Inferior parietal cortex (tissue), 1 donor: Measurements from ENCODE around the gene MCEMP1.
"Not testable (repeated sequence)": the region's sequence is repeated elsewhere in the genome, so short reads cannot be mapped to it uniquely, and the experiment has no call there.

ENCODE experiments used
- DNase-seq: peaks from one replicate; pipeline ENCODE4 v3.0.0-alpha.2; 2016; ENCODE audit errors: extremely low spot score

Gene MCEMP1

GRCh38 chr19:7643629-7644549 is 33.0 kb upstream of the MCEMP1 start:
- DNase-seq, result not testable (repeated sequence)

DNA sequence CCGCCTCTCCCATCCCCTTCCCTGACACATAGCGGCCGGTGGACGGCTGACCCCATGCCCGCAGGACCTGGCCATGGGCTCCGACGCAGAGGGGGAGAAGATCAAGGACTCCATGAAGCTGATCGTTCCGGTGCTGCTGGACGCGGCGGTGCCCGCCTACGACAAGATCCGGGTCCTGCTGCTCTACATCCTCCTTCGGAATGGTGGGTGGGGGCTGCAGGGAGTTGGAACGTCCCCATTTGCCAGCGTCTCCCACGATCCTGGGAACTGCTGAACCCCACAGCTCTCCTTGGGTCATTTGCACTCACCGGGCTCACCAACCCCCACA is 32.4 kb upstream of the MCEMP1 start:
- no peak for DNase-seq

- DNase-seq, result no peak
These were observed 31.7 kb upstream of the MCEMP1 start for GRCh38 chr19:7645163-7645562.

- DNase-seq, result no peak
These were observed 31.0 kb upstream of the MCEMP1 start for GRCh38 chr19:7645656-7646425.

DNA sequence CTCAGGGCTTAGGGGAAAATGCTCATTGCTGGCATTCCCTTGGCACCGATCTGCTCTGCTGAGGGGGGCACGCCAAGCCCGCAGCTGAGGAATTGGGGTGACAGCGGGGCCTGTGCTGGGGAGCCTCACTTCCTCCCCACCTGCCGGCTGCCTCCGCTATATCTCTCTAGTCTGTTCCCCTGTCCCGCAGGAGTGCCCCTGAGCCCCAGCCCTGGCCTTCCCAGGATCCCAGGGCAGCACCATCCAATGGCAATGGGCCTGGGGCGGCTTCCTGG is 30.5 kb upstream of the MCEMP1 start:
- DNase-seq, result no peak

DNA sequence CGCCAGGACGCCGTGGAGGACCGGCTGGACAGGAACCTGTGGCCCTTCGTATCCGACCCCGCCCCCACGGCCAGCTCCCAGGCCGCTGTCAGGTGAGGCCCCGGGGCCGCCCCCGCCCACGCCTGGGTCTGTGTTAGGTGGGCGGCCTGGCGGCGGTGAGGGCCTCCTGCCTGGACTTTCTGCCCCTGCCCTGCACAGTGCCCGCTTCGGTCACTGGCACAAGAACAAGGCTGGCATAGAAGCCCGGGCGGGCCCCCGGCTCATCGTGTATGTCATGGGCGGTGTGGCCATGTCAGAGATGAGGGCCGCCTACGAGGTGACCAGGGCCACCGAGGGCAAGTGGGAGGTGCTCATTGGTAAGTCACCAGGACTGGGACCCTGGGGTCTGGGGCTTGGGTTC is 29.7 kb upstream of the MCEMP1 start:
- DNase-seq, result no peak

DNA sequence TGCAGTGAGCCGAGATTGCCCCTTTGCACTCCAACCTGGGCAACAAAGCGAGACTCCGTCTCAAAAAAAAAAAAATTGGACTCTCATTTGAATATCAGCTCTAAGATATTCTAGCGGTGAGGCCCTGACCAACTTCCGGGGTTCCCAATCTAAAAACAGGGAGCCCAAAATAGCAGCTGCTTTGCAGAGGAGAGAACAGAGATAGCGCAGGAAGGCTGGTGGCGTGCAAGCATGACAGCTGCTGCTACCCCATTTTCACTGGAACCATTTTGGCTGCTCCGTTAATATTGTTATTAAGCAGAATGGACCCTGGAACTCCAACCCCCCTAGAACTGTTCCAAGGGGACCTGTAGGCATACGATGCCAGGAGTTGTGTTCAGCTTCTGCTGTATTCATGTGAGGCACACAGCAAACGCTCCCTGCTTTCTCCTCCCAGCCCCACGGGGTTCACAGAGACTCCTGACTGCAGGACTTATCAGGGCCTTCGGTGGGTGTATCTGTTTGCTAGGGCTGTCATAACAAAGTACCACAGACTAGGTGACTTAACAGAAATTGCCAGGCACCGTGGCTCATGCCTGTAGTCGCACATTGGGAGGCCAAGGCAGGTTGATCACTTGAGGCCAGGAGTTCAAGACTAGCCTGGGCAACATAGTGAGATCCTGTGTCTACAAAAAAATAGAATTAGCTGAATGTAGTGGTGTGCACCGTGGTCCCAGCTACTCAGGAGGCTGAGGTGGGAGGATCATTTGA is 28.4 kb upstream of the MCEMP1 start:
- DNase-seq, result no peak

DNA sequence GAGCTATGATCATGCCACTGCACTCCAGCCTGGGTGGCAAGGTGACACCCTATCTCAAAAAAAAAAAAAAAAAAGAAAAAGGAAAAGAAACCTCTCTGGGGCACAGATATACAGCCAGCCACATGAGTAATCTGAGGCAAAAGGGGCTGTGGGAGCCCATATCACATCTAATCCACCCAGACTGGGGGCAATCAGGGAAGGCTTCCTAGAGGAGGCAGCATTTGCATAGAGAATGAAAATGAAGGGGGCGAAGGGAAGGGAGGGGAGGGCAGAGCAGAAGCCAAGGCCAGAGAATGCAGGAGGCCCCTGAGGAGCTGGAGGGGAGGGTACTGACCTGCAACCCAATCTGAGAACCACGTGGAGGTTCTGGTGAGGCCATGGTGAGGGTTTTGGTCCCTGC is 26.7 kb upstream of the MCEMP1 start:
- DNase-seq, result no peak

DNA sequence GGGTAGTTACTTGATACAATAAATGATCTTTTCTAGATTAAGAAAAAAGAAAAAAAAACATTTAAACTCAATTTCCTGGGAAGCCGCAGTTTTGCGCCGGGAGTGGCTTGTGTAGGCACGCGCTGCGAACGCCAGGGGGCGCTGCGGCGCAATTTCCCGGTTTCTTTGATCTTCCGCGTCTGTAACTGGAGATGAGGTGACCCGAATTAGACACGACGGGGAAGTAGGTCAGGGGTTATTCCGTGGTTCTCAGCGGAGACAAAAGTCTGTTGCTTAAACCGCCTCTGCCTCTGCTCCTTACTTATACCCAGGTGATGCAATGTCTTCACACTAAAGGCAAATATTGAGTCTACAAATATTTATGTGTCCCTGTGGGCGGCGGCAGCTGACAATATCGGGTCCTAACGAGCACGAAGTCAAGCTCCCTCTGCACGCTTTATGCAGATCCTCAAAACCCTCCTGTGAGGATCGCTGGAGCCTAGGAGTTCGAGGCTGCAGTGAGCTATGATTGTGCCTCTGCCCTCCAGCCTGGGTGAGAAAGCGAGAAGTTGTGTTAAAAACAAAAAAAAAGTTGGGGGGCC is 24.7 kb upstream of the MCEMP1 start:
- DNase-seq, result peak; percentile 89

DNA sequence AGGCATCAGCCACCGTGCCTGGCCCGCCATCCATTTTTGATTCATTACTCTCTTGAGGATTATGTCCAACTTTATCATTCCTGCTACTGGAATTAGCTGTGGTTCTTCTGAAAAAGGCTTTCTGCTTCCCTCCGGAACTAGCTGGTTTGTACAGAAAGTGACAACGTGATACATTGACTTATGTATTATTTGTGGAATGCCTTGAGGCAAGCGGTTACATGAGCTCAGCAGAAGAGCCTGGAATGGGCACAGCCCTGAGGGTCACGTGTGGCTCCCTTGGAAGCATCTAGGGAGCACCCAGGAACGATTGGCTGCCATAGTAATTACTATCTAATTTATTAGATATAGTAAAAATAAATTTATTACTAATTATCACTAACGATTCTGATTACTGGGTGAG is 22.5 kb upstream of the MCEMP1 start:
- DNase-seq, result no peak

DNA sequence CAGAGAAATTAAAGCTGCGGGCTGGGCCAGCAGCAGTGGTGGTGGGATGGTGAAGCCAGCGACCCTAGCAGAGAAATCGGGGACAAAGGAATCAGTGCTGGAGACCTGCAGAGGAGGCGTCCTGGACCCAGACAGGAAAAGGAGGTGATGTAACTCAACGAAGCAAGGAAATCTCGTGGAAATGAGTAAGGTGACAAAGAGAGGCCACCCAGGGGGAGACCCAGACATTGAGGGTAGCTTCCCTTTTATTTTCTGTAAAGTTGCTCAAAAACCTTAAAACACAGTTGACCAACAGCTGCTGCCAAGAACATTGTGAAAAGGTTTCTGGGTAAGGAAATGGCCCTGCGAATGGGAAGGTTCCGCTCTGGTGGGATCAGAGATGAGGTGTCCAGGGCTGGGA is 21.3 kb upstream of the MCEMP1 start:
- no peak for DNase-seq

GRCh38 chr19:7657131-7657751 is 19.6 kb upstream of the MCEMP1 start:
- DNase-seq, result no peak

DNA sequence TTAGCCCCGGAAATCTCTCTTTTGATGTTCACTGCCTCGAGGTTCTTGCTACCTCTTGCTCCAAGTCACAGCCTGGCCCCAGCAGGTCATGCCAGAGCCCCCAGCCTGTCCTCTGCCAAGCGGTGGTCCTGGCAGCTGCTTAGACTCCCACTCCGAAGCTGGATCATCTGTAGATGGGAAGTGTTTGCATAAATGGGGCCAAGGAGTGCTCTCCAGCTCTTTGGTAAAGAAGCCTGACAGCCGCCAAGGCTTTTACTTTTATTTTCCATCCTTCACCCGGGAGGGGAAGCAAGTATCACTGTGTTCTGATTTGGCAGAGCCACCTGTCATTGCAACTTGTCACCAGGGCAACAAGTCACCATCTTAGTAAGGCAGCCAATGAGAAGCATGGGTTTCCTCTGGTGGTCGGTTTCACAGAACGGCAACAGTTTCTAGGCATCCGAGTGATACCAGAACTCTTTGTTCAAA is 18.6 kb upstream of the MCEMP1 start:
- peak; percentile 53 for DNase-seq

DNA sequence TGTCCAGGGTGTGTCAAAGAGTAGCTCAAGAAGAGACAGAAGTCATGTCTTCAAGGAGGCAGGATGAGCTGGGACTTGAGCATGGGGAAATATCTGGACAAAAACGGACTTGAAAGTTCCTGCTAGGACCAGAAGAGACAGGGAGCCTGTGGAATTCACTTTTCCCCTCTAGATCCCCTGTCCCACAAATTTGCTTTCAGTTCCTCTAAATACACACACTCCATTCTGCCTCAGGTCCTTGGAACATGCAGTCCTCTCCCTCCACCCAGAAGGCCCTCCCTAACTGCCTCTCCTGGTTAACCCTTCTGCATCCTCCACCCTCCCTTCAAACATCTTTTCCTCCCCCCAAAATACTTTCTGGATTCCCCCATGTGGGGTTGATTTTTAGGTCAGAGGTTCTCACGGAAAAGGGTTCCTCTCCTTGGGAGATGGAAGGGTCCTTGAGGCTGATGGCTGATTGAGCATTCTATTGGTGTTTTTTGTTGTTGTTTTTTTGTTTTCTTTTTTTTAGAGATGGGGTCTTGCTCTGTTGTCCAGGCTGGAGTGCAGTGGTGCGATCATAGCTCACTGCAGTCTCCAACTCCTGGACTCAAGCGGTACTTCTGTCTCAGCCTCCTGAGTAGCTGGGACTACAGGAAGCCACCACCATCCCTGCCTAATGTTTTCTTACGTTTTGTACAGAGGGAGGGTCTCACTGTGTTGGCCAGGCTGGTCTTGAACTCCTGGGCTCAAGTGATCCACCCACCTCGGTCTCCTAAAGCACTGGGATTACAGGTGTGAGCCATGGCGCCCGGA is 14.9 kb upstream of the MCEMP1 start:
- no peak for DNase-seq

- DNase-seq, result no peak
These were observed 14.2 kb upstream of the MCEMP1 start for GRCh38 chr19:7662657-7663056.

DNA sequence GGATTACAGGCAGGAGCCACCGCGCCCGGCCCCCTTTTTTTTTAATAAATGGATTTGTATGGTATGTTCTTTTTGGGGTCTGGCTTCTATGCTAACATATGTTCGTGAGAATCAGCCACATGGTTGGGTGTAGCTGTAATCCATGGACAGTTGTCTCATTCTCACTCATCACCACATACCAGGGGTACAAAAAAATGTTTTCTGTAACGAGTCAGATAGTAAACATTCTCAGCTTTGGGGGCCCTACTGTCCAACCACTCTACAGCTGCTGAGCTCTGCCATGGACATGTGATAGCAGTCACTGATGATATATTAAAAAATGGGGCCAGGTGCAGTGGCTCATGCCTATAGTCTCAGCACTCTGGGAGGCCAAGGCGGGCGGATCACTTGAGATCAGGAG is 13.2 kb upstream of the MCEMP1 start:
- DNase-seq, result no peak

GRCh38 chr19:7665076-7665475 is 11.8 kb upstream of the MCEMP1 start:
- peak; percentile 68 for DNase-seq

GRCh38 chr19:7668842-7669241 is 8.0 kb upstream of the MCEMP1 start, which contains the start of gene RETN:
Gene RETN, plus strand, starts transcription at chr19:7669049. Its CDS starts 278 bp downstream, at chr19:7669327.
- no peak for DNase-seq

- no peak for DNase-seq
These were observed 7.2 kb upstream of the MCEMP1 start for GRCh38 chr19:7669641-7670040.

DNA sequence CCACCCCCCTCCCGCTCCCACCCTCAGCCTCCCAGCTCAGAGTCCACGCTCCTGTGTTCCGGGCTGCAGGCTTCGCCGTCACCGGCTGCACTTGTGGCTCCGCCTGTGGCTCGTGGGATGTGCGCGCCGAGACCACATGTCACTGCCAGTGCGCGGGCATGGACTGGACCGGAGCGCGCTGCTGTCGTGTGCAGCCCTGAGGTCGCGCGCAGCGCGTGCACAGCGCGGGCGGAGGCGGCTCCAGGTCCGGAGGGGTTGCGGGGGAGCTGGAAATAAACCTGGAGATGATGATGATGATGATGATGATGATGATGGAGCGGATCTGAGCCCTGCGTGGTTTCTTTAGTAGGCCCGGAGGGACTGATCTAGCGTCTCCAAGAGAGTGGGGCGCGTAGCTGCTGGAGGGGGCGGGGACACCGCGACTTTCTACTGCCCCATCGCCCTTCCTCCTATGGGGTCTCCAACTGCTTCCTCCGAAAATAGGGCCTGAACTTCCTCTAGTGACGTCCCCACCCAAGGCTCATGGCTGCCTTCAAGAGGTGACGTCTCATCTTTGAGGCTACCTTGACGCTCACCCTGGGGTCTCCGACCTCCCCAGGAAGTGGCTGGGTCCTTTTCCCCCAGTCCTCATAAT is 6.6 kb upstream of the MCEMP1 start:
- DNase-seq, result peak; percentile 17
